NCI-H187 treated with DMSO at 0.1 percent for 48 hours (cell line): ENCODE measurements around the gene DOLK.
A peak's percentile ranks its signal among the peaks of the same experiment; 100 is the strongest.

ENCODE experiments used
- DNase-seq: peaks from one replicate; lab custom pipeline; 2025; lab: John Stamatoyannopoulos, UW

Gene DOLK

GRCh38 chr9:128933731-128934130 is 13.7 kb downstream of the DOLK start:
- no peak for DNase-seq

- DNase-seq, result no peak
These were observed 17.8 kb downstream of the DOLK start for GRCh38 chr9:128929560-128929959.

GRCh38 chr9:128928624-128929023 is 18.8 kb downstream of the DOLK start:
- DNase-seq, result no peak

- peak; percentile 2 for DNase-seq
These were observed 19.5 kb downstream of the DOLK start for GRCh38 chr9:128927731-128928411.

GRCh38 chr9:128923493-128923883 is 23.9 kb downstream of the DOLK start:
- DNase-seq, result no peak

- no peak for DNase-seq
These were observed 25.3 kb downstream of the DOLK start for GRCh38 chr9:128921881-128922763.

- no peak for DNase-seq
These were observed 26.9 kb downstream of the DOLK start, which contains the start of gene PHYHD1 for GRCh38 chr9:128920381-128921058. PHYHD1 (plus strand) TSS chr9:128920982; CDS start chr9:128922324, 1,342 bp downstream.

- no peak for DNase-seq
These were observed 27.9 kb downstream of the DOLK start for GRCh38 chr9:128919402-128920089.

GRCh38 chr9:128918921-128919320 is 28.5 kb downstream of the DOLK start:
- DNase-seq, result no peak

GRCh38 chr9:128917151-128917849 is 30.1 kb downstream of the DOLK start:
- no peak for DNase-seq

- no peak for DNase-seq
These were observed 30.7 kb downstream of the DOLK start for GRCh38 chr9:128916745-128917144.

GRCh38 chr9:128916204-128916603 is 31.2 kb downstream of the DOLK start:
- no peak for DNase-seq

- no peak for DNase-seq
These were observed 33.2 kb downstream of the DOLK start for GRCh38 chr9:128913995-128914772.

GRCh38 chr9:128913048-128913900 is 34.1 kb downstream of the DOLK start:
- DNase-seq, result no peak

- no peak for DNase-seq
These were observed 35.0 kb downstream of the DOLK start for GRCh38 chr9:128912270-128912853.

- DNase-seq, result no peak
These were observed 35.8 kb downstream of the DOLK start for GRCh38 chr9:128911529-128912035.

- no peak for DNase-seq
These were observed 36.5 kb downstream of the DOLK start for GRCh38 chr9:128910906-128911305.

- DNase-seq, result no peak
These were observed 37.5 kb downstream of the DOLK start for GRCh38 chr9:128909859-128910258.

- DNase-seq, result no peak
These were observed 39.0 kb downstream of the DOLK start for GRCh38 chr9:128908372-128908771.
